Stromal cell of bone marrow (primary cell): ENCODE results near the gene PPP4R2.

ENCODE experiments used
- DNase-seq: peaks from one replicate; pipeline ENCODE4 v3.0.0-alpha.2; 2012; ENCODE audit warnings: low read depth

PPP4R2 gene

DNA sequence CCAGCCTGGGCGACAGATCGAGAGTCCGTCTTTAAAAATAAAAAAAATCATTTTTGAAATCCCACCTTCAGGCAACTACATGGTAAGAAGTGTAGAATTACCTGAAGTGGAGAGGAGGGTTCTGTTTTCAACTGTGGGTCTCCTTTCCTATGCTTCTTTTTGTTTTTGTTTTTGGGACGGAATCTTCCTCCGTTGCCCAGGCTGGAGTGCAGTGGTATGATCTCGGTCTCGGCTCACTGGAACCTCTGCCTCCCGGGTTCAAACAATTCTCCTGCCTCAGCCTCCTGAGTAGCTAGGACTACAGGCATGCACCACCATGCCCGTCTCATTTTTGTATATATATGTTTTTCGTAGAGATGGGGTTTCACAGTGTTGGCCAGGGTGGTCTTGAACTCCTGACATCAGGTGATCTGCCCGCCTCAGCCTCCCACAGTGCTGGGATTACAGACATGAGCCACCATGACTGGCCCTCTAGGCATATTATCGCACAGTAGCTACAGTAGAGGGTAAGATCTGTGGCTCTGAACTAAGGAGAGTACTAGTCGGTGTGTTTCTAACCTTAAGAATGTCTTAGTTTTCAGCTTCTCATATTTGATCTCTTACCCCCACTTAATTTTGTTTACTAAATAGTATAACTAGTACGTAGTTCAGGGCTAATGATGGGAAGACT lies 73.3 kb downstream of the PPP4R2 start:
- DNase-seq = no peak

DNA sequence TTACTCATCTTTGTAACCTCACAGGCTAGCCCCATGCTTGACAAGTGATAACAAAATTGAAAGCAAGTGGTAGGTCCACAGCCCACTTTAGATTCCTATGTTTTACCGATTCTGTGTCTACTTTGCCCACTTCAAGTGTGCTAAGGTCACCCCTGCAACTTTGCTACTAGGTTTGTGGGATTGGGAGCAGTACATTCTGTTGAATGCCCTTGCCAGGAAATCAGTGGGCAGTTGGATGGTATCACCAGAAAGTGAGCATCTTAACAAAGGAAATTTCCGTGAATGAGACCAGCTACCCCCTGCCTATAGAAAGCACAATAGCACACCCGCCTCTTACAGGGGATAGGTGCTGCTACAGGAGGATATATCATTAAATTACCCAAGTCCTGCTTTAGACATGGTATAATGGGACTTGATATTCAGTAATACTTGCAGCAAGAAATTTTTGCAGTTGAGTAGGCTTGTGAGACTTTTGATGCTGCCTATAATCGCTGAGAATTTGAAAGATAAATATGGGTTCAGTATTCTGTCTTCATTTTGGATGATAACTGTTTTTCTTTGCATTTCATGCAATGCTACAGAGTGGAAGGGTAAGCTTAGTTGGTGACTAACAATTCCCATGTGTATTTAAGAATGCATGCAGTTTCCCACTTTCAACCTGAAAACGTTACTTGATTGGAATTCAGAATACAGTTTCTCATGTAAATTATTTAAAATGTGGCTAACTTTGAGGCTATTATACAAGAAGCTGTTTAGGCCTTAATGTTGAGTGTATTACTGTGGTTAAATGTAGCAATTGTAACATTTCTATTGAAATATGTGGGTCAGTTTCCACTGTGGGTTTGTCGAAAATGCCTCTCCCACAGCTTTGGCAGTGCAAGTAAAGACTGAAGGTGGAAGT lies 74.3 kb downstream of the PPP4R2 start:
- peak; percentile 52 for DNase-seq

DNA sequence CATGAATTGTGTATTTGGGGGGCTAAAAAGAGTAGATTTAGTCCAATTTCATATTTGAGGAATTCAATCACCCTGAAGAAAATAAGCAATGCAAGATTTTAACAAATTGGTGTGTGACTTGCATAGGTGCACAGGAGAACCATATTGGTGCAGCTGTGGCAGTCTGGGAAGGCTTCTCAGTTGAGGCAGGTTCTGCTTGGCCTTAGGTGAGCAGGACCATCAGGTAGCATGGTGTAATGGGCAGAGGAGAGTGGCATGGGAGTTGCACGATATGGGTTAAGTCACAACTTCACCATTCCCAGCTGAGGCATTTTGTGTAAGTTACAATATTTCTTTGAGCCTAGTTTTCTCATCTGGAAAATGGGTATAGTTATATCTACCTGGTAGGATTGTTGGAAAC lies 75.3 kb downstream of the PPP4R2 start:
- DNase-seq = no peak

DNA sequence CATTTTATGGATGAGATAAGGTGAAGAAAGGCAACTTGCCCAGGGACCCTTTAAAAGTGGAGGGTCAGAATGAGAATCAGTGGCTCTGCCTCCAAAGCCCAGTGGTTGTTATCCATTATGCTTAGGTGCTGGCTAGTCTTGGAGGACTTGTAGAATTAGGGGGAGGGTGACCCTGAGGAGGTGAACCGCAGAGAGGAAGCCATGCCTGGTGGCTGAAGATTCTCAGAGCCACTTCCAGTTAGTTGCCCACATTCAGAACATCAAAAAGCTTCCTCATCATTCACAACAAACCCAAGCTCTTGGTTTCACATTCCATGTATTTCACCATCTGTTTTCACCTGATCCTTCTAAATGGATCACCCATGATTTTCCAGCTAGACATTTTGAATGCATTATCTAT lies 76.0 kb downstream of the PPP4R2 start:
- DNase-seq = no peak

DNA sequence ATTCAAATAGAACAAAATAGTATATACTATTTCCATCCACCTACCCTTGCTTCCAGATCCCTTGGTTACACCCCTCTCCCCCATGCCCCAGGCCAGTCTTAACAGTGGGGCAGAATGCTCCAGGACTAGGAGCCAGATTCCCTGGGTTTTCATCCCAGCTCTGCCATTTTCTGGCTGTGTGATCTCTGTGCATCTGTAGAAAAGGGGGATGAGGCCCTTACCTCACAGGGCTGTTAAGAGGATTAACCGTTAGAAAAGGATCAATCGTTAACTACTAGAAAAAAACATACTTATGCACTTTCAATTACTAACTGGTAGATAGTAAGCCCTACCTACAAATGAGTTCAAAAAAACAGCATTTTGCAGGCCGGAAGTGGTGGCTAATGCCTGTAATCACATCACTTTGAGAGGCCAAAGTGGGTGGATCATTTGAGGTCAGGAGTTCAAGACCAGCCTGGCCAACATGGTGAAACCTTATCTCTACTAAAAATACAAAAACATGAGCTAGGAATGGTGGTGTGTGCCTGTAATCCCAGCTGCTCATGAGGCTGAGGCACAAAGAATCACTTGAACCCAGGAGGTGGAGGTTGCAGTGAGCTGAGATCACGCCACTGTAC lies 76.6 kb downstream of the PPP4R2 start:
- no peak for DNase-seq

DNA sequence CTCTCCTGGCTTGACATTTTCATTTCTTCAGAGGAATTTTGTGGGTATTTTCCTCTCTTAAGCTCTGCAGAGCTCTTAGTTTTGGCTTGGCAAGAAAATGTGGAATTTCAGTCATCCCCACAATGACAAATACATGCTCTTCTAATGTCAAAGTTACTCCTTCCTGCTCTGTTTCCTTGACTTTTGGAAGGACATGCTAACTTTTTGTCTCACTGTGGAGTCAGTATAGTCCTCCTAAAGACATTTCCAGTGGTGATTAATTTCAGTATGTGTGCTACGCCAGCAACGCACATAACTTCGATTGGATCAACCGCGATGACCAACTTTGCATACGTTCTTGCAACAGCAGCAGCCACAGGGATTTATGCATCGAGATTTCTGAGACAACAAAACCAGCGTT lies 78.2 kb downstream of the PPP4R2 start:
- DNase-seq = no peak

DNA sequence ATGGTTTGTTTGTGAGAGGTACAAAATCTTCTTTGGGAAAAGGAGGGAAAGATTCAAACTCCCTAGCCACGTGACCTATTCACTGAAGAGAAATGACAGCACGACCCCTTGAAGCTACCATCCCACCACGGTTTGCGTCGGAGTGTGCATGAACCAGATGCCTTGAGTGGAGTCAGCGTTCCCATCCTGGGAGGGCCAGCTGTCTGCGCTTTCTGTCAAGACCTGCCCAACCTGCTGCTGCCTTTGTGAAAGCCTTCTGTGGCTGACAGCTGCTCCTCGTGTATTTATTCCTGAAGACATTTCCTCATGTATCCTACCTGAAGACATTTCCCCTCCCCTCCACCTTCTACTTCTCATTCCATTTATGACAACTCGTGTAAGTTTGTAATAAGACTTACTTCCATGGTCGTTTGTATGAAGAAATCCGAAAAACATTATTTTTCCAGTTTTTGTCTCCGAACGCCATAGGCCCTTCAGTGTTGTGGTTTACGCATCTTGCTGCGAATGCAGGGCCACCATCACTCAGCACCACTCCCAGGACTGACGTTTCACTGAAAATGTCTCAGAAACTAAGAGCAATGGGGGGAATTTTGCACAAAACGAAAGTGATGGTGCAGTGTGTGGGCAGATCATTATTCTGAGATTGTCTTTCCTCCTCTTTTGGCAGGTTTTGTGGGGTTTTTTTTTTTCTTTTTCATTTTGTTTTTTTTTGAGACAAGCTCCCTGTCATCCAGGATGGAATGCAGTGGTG lies 83.8 kb downstream of the PPP4R2 start:
- no peak for DNase-seq

DNA sequence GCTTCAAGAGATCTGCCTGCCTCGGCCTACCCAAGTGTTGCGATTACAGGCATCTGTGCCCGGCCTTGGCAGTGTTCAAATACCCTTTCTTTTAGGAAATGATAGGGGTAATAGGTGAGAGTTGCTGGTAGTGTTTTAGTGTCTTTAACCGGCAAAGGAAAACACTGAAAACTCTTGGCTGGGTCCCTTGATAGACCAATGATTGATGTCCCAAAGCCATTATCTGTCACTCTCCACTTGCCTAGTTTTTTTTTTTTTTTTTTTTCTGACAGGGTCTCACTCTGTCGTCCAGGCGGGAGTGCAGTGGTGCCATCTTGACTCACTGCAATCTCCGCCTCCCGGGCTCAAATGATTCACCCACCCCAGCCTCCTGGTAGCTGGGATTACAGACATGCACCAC lies 84.5 kb downstream of the PPP4R2 start:
- no peak for DNase-seq

DNA sequence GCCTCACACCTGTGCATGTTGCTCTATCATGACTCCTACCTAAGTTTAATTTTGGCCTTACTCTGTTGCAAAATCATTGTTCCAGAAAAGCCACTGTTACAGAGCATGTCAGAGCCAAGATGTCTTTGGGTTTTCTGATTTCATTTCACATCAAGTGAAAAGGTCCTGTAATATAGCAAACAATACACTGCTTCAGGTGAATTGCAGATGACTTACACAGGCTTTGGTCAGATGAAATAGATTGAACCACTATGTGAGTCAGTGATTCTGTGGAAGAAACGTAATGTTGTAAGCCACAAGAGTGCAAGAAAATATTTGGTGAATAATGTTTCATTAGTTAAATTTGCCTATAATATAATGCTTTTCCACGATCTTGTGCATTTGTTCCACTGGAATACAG lies 87.6 kb downstream of the PPP4R2 start:
- no peak for DNase-seq

DNA sequence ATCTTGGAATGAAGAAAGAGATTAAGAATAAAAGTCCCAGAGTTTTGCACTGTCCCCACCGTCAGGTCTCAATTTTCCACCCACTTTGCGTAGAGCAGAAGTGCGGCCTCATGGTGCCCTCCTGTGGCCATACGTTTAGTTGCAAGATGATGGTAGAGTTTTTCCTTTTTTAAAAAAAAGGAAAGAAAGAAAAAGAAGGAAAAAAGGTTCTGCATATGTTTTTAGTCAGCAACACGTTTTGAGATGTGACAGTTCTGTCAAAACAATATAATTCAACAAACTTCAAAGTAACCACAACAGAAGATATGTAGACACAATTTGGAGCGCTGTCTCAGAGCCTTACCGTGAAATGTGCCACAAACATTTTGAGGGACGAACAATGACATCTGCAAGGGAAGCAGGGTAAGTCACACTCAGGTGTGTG lies 89.5 kb downstream of the PPP4R2 start:
- no peak for DNase-seq

DNA sequence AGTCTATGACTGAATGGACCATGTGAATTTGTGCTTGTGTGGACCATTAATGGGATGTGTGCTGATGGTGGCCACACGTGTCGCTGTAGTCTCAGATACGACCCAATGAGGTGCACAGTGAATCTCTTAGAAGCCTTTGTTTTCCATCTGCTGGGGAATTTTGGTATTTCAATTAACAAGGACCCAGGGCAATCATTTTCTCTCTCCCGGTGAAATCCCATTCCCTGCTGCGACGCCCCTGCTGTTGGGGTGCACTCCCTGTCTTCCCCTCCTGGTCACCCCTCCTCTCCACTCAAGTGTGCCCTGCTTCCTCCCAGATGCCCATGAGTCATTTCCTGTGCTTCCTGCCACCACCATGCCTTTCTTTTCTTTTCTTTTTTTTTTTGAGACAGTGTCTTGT lies 97.5 kb downstream of the PPP4R2 start:
- DNase-seq = no peak

DNA sequence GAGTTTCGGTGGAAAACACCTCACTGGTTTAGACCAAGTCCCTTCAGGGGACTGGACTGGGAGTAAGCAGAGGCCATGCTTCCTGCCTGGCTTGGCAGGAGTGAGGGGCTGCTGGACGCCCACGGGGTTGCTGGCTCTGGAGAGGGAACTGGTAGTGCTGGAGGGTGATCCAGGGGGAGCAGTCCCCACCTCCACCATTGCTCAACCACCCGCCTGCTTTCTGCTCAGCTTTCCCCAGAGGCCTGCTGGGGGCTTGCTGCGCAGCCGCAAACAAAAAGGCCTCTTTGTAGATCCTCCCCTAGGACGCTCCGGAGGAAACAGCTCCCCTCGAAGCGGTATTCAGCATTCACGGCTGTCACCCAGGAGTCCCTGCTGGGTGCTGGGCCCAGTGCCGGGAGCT lies 98.3 kb downstream of the PPP4R2 start:
- no peak for DNase-seq

DNA sequence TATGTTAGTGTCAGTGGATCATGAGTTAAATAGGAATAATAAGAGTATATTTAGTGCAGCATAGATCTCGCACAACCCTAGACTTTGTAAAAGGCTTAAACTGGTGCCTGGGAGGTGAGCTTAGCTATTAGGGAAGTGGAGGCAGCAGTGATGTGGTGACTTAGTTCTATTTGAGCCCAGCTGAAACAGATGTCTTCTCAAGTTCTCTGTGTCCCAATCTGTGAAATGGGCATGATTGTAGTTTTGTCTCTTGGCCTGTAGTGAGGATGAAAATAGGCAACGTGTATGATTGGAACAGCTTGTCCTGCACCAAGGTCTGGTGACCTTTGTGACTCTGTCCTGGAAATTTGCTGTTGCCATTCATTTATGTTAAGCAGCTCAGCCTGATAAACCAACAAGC lies 99.6 kb downstream of the PPP4R2 start:
- no peak for DNase-seq

DNA sequence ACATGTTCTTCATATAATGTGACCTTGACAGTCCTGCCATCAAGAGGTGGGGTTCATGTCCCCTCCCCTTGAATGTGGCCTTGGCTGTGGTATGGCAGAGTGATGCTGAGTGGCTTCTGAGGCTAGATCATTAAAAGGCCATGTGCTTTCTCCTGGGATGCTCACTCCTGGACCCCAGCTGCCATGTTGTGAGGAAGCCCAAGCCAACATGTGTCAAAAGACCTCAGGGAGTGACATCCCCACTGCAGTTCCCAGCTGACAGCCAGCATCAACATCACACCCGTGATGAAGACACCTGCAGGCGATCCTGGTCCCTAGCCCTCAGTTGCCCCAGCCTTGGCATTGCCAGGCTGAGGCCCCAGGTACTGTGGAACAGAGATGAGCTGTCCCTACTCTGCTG lies 101.4 kb downstream of the PPP4R2 start:
- DNase-seq = no peak

DNA sequence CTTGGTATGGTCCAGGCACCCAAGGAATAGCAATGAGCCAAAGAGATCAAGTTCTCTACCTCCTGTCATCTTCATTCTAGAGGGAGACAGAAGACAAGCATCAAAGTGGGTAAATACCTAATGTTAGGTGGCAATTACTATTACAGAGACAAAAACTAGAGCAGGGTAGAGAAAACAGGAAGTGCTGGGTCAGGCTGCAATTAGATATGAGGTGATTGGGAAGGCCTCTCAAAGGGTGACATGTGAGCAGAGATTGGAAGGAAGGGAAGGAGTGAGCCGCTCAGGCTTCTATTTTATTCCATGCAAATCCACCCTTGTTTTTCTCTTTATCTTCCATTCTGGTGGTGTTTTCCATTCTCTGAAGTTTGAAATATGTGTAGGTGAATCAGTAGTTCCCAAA lies 102.3 kb downstream of the PPP4R2 start:
- DNase-seq = no peak

DNA sequence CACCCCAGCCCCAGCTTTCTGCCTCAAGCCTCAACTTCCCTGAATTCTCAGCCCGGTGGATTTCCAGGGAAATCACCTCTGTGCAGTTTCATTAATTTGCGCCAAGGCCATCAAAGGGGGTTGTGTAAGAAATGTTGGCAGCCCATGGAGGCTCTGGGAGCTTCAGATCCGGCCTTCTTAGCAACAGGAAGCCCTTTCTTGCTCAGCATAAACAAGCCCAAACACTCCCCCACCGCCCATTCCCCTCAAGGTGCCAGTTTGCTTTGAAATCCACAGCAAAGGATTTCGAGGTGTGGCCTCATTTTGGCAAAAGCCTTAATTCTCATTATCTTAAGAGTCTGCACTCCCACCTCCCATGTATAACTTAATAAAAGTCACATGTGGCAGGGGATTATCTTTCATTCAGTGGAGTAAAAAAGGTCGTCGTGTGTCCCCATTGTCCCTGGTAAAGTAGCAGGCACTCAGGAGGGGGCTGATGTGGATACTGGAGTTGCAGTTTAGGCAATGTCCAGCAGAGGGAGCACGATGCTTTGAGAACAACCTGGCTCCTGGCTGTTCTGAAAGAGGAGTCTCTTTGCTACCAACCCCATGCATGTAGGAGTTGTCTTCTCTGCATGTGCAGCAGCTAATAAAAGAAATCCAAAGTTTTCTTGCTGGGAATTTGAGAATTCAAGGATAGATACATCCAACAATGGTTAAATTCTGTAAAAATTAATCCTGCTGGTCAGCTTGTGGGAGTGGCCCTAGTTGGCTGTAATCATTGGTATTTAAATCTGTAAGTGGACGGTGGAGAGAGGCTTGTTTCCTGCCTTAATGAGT lies 104.3 kb downstream of the PPP4R2 start:
- DNase-seq = peak; percentile 67

DNA sequence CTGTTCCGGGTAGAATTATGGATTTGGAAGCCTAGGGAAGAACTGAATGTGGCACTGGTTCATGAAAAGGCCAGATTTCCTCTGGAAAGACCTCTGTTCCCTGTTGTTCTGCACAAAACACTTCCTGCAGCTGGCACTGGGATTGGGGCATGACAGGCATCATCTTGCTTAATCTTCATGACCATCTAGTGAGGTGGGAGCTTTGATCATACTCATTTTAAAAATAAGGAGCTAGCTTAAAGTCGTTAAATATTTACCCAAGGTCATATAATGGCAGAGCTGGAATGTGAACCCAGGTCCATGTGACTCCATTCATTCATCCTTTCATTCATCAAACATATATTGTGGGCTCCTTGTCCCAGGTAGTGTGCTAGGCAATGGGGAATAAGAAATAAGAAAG lies 105.3 kb downstream of the PPP4R2 start:
- DNase-seq = no peak

DNA sequence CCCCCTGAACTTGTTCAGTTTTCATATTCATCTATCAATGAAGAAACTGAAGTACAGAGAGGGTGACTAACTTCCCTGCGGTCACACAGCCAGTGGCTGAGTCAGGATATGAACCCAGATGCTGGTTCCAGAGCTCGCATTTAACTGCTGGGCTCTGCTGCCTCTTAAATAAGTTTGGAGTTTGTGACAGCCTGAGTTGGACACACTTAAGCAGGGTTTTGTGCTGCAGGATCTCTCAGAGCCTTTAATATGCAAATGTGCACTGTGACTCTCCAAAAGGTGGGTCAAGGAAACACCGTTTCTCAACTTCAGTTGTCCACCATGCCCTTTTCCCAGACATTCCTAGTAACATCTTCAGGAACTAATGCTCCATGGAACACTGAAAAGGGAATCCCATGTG lies 110.6 kb downstream of the PPP4R2 start:
- DNase-seq = no peak

DNA sequence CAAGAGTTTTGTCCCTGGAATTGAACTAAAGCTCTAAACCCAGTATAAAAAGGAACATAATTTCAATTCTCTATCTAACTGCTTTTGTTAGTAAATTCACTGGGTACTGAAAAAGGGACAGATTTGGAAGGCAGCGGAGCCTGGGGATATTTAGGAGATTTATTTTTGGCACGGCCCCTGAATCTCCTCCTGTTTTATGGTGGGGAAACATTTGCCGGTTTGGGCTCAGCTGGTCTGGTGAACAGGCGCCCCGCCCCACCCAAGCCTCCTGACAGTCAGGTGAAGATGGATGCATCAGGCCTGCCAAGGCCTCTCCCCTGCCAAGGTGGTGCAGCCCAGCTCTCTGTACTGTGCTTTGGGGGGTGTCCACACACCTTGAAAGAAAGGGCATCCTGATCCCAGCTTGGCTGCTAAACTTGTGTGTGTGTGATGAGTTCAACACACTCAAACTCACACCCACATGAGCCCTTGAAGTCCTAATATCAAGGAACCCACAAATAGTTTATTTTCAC lies 111.1 kb downstream of the PPP4R2 start:
- no peak for DNase-seq

DNA sequence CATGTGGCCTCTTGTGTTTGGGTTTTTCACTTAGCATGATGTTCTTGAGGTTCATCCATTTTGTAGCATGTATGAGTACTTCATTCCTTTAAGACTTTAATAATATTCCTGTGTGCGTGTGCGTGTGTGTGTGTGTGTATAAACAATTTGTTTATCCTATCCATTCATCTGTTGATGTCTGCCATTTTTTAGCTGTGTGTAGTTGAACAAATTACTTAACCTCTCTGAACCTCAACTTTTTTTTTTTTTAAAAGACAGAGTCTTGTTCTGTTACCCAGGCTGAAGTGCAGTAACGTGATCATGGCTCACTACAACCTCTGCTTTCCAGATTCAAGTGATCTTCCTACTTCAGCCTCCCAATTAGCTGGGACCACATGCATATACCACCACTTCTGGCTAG lies 112.1 kb downstream of the PPP4R2 start:
- no peak for DNase-seq

DNA sequence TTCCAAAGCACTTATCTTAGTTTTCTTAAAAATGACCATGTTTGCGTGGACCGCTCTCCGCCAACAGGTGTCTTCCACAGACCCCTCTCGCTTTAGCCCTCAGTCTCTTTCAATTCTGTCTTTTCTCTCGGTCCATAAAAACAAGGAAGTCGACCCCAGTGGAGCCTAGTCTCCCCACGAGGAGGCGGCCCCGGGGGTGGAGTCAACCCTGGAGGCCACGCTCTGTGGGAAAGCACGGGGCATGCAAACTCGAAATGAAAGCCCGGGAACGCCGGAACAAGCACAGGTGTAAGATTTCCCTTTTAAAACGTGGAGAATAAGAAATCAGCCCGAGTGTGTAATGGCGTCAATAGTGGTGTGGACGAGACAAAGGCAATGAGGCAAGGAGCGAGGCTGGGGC lies 113.9 kb downstream of the PPP4R2 start:
- DNase-seq = no peak
